ENCODE results near the gene PCNX3. TPM values are rescaled to one million over a fixed set of nuclear protein-coding genes. Genes with fewer than 3 reads are reported as not detected.
A peak's percentile ranks its signal among the peaks of the same experiment; 100 is the strongest.

PCNX3 gene
- total and polyA plus RNA-seq, 10 of the 15 experiments (the other 5 are each of a cell fraction or from before 2014, with no cell fraction given) = 0.03 to 46.6 (median 8.4) TPM

- TF ChIP-seq PBX3 (IDR thresholded peaks at IDR 0.05; ENCODE audit: insufficient replicate concordance, low read depth, low read length) (no peak), FOXM1 (IDR thresholded peaks at IDR 0.05; ENCODE audit: low read depth, low read length) (no peak), BCL11A (IDR thresholded peaks at IDR 0.05; ENCODE audit: low read depth, low read length) (0 out of 2 replicates have a peak, but pooled peaks have one; percentile 29), MTA2 (IDR thresholded peaks at IDR 0.05; ENCODE audit: low read depth) (peak; percentile 27; the same call in 1 of the 2 replicates), JUND (IDR thresholded peaks at IDR 0.05; ENCODE audit: low read depth, low read length) (0 out of 2 replicates have a peak, but pooled peaks have one; percentile 10), SMC3 (IDR thresholded peaks at IDR 0.05; ENCODE audit: borderline replicate concordance, low read length) (0 out of 2 replicates have a peak, but pooled peaks have one; percentile 5), SP1 (IDR thresholded peaks at IDR 0.05; ENCODE audit: low read depth, low read length) (peak; percentile 64), CHD2 (IDR thresholded peaks at IDR 0.05; ENCODE audit: borderline replicate concordance, low read depth, low read length) (no peak), EGR1 (IDR thresholded peaks at IDR 0.05; ENCODE audit: borderline replicate concordance in 1 of 2, low read depth in 2 of 2, low read length in 2 of 2) (peak in 1 of 2 experiments; percentile 67; a peak in 1 of 3 replicates), BCL3 (IDR thresholded peaks at IDR 0.05; ENCODE audit: borderline replicate concordance, insufficient read depth, low read depth, low read length, poor library complexity, severe bottlenecking) (no peak), ATF2 (IDR thresholded peaks at IDR 0.05; ENCODE audit: low read length) (no peak), BCLAF1 (IDR thresholded peaks at IDR 0.05) (no peak), TCF12 (IDR thresholded peaks at IDR 0.05; ENCODE audit: low read depth, low read length) (0 out of 2 replicates have a peak, but pooled peaks have one; percentile 24), KDM1A (IDR thresholded peaks at IDR 0.05; ENCODE audit: borderline replicate concordance) (no peak), BHLHE40 (IDR thresholded peaks at IDR 0.05; ENCODE audit: borderline replicate concordance in 1 of 2, low read depth in 2 of 2, low read length in 1 of 2) (0 out of 4 replicates have a peak, but pooled peaks of 1 of the 2 experiments have one; percentile 6), DPF2 (IDR thresholded peaks at IDR 0.05) (no peak), CREB1 (IDR thresholded peaks at IDR 0.05; ENCODE audit: low read depth) (0 out of 2 replicates have a peak, but pooled peaks have one; percentile 38), CEBPB (IDR thresholded peaks at IDR 0.05; ENCODE audit: borderline replicate concordance in 1 of 2, low read depth in 2 of 2, low read length in 2 of 2) (no peak), CTCF (IDR thresholded peaks at IDR 0.05 in 2 of 3, conservative IDR thresholded peaks at IDR 0.05 in 1 of 3; ENCODE audit: control insufficient read depth in 2 of 3, extremely low read depth in 1 of 3, insufficient read depth in 1 of 3, low read depth in 3 of 3, low read length in 3 of 3) (no peak)
Measured at GRCh38 chr11:65589444-65590239, 25.9 kb upstream of the PCNX3 start (continued).
